HEK293 (cell line): ENCODE results near the gene FBRSL1.

ENCODE experiments used
- CTCF ChIA-PET: fragments of 350-600 bp; formaldehyde crosslinking; extraction: SDS; loops from one replicate; lab custom pipeline; 2021; ENCODE audit warnings: antibody characterized with exemption; lab: Yijun Ruan, JAX
- POLR2A ChIA-PET: fragments of 300-600 bp; formaldehyde crosslinking; extraction: SDS; loops from one replicate; lab custom pipeline; 2020; ENCODE audit warnings: antibody characterized with exemption, inconsistent platforms; lab: Yijun Ruan, JAX
- H3K27ac ChIP-seq: fragments of 200-500 bp; sonication (Bioruptor generic); 2 replicates; pipeline ENCODE4 v1.5.1; 2014; ENCODE audit warnings: low read depth, low read length, control low read depth, inconsistent platforms; ENCODE audit errors: extremely low read depth
- H3K36me3 ChIP-seq, 2 experiments: fragments of 200-500 bp in 1 of 2; sonication (Bioruptor generic) in 1 of 2; 1 replicate in 1 of 2; 2 replicates in 1 of 2; pipeline ENCODE4 v1.5.1; 2014 to 2017; ENCODE audit warnings: inconsistent platforms in 2 of 2, low read length in 2 of 2; ENCODE audit not compliant: control insufficient read depth in 2 of 2, insufficient read depth in 1 of 2
- H3K4me1 ChIP-seq: fragments of 200-500 bp; sonication (Bioruptor generic); 2 replicates; pipeline ENCODE4 v1.5.1; 2014; ENCODE audit warnings: mild to moderate bottlenecking, low read length, inconsistent platforms; ENCODE audit not compliant: control insufficient read depth, insufficient read depth
- H3K4me3 ChIP-seq: 2 replicates; pipeline ENCODE4 v1.5.1; 2011; ENCODE audit warnings: low read depth, mild to moderate bottlenecking, control low read depth, low read length, moderate library complexity
- H3K9me3 ChIP-seq: fragments of 200-500 bp; sonication (Bioruptor generic); 2 replicates; pipeline ENCODE4 v1.5.1; 2014; ENCODE audit warnings: low read depth, low read length, inconsistent platforms; ENCODE audit not compliant: control insufficient read depth, insufficient read depth
- ATF2 ChIP-seq: fragments of 450-650 bp; formaldehyde crosslinking; IDR thresholded peaks from 2 replicates; pipeline ENCODE4 v1.5.1; 2016; ENCODE audit warnings: missing biosample characterization, missing genetic modification characterization, low read depth
- BCL11B ChIP-seq: fragments of 450-650 bp; formaldehyde crosslinking; IDR thresholded peaks from 2 replicates; pipeline ENCODE4 v1.5.1; 2016; ENCODE audit warnings: low read depth, missing biosample characterization, missing genetic modification characterization
- EGR2 ChIP-seq: fragments of 450-650 bp; formaldehyde crosslinking; IDR thresholded peaks from 2 replicates; pipeline ENCODE4 v1.5.1; 2016; ENCODE audit warnings: low read depth, missing biosample characterization, missing genetic modification characterization
- KLF1 ChIP-seq: fragments of 450-650 bp; formaldehyde crosslinking; IDR thresholded peaks from 2 replicates; pipeline ENCODE4 v1.5.1; 2016; ENCODE audit warnings: missing biosample characterization, missing genetic modification characterization
- PATZ1 ChIP-seq: fragments of 450-650 bp; formaldehyde crosslinking; IDR thresholded peaks from 2 replicates; pipeline ENCODE4 v1.5.1; 2016; ENCODE audit warnings: missing biosample characterization, missing genetic modification characterization
- REST ChIP-seq: fragments of 450-650 bp; formaldehyde crosslinking; IDR thresholded peaks from 2 replicates; pipeline ENCODE4 v1.5.1; 2016; ENCODE audit warnings: missing biosample characterization, missing genetic modification characterization
- ZBTB6 ChIP-seq: fragments of 450-650 bp; formaldehyde crosslinking; IDR thresholded peaks from 2 replicates; pipeline ENCODE4 v1.5.1; 2017; ENCODE audit warnings: missing biosample characterization, missing genetic modification characterization
- ZNF133 ChIP-seq: fragments of 450-650 bp; formaldehyde crosslinking; IDR thresholded peaks from 2 replicates; pipeline ENCODE4 v1.5.1; 2016; ENCODE audit warnings: missing biosample characterization, missing genetic modification characterization
- ZNF146 ChIP-seq: fragments of 450-650 bp; formaldehyde crosslinking; IDR thresholded peaks from 2 replicates; pipeline ENCODE4 v1.5.1; 2016; ENCODE audit warnings: missing biosample characterization, missing genetic modification characterization
- ZNF184 ChIP-seq: fragments of 450-650 bp; IDR thresholded peaks from 2 replicates; pipeline ENCODE4 v1.5.1; 2018; ENCODE audit warnings: missing biosample characterization, mild to moderate bottlenecking, missing genetic modification characterization
- ZNF221 ChIP-seq: fragments of 450-650 bp; formaldehyde crosslinking; IDR thresholded peaks from 2 replicates; pipeline ENCODE4 v1.5.1; 2017; ENCODE audit warnings: missing biosample characterization, missing genetic modification characterization, borderline replicate concordance
- ZNF398 ChIP-seq: fragments of 450-650 bp; formaldehyde crosslinking; IDR thresholded peaks from 2 replicates; pipeline ENCODE4 v1.5.1; 2017; ENCODE audit warnings: missing biosample characterization, missing genetic modification characterization
- ZNF426 ChIP-seq: fragments of 450-650 bp; formaldehyde crosslinking; IDR thresholded peaks from 2 replicates; pipeline ENCODE4 v1.5.1; 2017; ENCODE audit warnings: missing biosample characterization, missing genetic modification characterization, mild to moderate bottlenecking, inconsistent platforms, moderate library complexity
- ZNF629 ChIP-seq: fragments of 450-650 bp; formaldehyde crosslinking; IDR thresholded peaks from 2 replicates; pipeline ENCODE4 v1.5.1; 2017; ENCODE audit warnings: missing biosample characterization, missing genetic modification characterization

FBRSL1 gene

GRCh38 chr12:132445884-132446632 is 43.9 kb upstream of the FBRSL1 start (continued):
- TF ChIP-seq ATF2 (peak; percentile 95), KLF1 (tag by site-specific recombination) (peak; percentile 97), ZNF398 (peak; percentile 40), BCL11B (tag by site-specific recombination) (no peak), ZNF629 (tag by site-specific recombination) (peak; percentile 58)
- TF ChIP-seq, all 188 proteins: peak for 14

- CTCF ChIA-PET, result interaction anchor here (0.6 to 1.7 kb wide), 4 partner anchors 14 to 458 kb away, joined by 3 to 5 read pairs (median 4); no protein-coding TSS in a partner anchor
- POLR2A ChIA-PET, result interaction anchor here (0.6 to 0.8 kb wide), 2 partner anchors 19 to 213 kb away, joined by 3 to 7 read pairs; no protein-coding TSS in a partner anchor
- Histone ChIP-seq H3K9me3 (no peaks in the 10 kb centered on the region), H3K27ac (no peak overlapping the region), H3K4me1 (no peaks in the 10 kb centered on the region)
- no peak for TF ChIP-seq PATZ1 (tag by site-specific recombination)
- TF ChIP-seq REST (tag by site-specific recombination), result peak; percentile 92
- TF ChIP-seq, all 188 proteins: peak for 1
- H3K4me3 ChIP-seq, result no peak overlapping the region
- no peaks in the 10 kb centered on the region for H3K36me3 ChIP-seq
These were observed 43.2 kb upstream of the FBRSL1 start for GRCh38 chr12:132446633-132447326.

GRCh38 chr12:132447327-132447720 is 42.6 kb upstream of the FBRSL1 start:
- ChIA-PET POLR2A (no interaction called here), CTCF (interaction anchor here (0.6 to 1.7 kb wide), 2 partner anchors 13 to 65 kb away, joined by 3 to 5 read pairs; no protein-coding TSS in a partner anchor)
- Histone ChIP-seq H3K9me3 (no peaks in the 10 kb centered on the region), H3K36me3 (no peaks in the 10 kb centered on the region), H3K4me3 (no peak overlapping the region), H3K4me1 (no peaks in the 10 kb centered on the region), H3K27ac (no peak overlapping the region)
- TF ChIP-seq ZBTB6 (tag by site-specific recombination), result no peak
- no peak for TF ChIP-seq ZNF221 (tag by site-specific recombination)
- no peak for TF ChIP-seq ZNF133
- TF ChIP-seq ZNF146 (tag by site-specific recombination), result no peak
- no peak for TF ChIP-seq ZNF426 (tag by site-specific recombination)
- no peak for TF ChIP-seq EGR2 (tag by site-specific recombination)
- TF ChIP-seq ZNF184 (tag by site-specific recombination), result no peak
